GM18505 (cell line): ENCODE measurements around the gene RTN4.

ENCODE experiments used
- ATAC-seq: cut with Tn5 transposase; IDR thresholded peaks from one replicate; pipeline ENCODE4 v1.9.1; 2021; ENCODE audit not compliant: unreplicated experiment
- POLR2A ChIP-seq: IDR thresholded peaks from 4 replicates; pipeline ENCODE4 v1.6.1; 2011; ENCODE audit warnings: borderline replicate concordance; ENCODE audit not compliant: insufficient read depth, insufficient read length; ENCODE audit errors: extremely low read depth

Gene RTN4

DNA sequence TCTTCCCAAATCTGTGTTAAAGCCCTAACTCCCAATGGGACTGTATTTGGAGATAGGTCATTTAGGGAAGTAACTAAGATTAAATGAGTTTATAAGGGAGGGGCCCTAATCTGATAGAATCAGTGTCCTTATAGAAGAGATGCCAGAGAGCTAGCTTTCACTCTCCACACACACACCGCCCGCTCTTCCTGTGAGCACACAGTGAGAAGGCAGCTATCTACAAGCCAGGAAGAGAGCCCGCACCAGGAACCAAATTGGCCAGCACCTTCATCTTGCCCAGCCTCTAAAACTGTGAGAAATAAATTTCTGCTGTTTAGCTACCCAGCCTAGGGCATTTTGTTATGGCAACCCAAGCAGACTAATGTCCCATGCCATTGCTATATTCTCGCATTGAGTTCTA is 125.2 kb downstream of the RTN4 start:
- no peak for TF ChIP-seq POLR2A
- ATAC-seq = no peak

DNA sequence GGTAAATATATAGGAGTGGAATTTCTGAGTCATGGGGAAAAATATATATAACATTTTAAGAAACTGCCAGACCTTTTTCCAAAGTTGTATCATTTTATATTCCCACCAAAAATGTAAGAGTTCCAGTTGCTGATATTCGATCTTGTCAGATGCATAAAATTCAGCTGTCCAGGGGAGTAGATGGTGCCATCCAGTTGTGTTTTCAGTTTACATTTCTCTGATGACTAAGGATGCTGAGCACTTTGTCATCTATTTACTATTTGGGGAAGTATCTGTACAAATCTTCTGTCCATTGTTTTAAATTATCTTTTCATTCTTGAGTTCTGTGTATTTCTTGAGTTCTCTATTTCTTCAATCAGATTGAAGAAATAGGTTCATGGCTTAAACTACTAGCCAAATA is 126.1 kb downstream of the RTN4 start:
- no peak for ATAC-seq
- TF ChIP-seq POLR2A = no peak
